Lower leg skin (tissue), 3 donors: Measurements from ENCODE around the gene RSBN1L.

ENCODE experiments used
- POLR2A ChIP-seq, 2 donors: fragments of 450-650 bp; IDR thresholded peaks; one replicate each; pipeline ENCODE4 v1.6.1; 2016 to 2017; ENCODE audit warnings: antibody characterized with exemption in 2 of 2, mild to moderate bottlenecking in 1 of 2, moderate library complexity in 1 of 2
- TF ChIP-seq, protein P1 (sequence below), 3 donors: fragments of 450-650 bp; IDR thresholded peaks; one replicate each; pipeline ENCODE4 v1.5.1; 2016; ENCODE audit warnings: antibody characterized with exemption in 3 of 3, mild to moderate bottlenecking in 3 of 3, moderate library complexity in 2 of 3

DNA sequence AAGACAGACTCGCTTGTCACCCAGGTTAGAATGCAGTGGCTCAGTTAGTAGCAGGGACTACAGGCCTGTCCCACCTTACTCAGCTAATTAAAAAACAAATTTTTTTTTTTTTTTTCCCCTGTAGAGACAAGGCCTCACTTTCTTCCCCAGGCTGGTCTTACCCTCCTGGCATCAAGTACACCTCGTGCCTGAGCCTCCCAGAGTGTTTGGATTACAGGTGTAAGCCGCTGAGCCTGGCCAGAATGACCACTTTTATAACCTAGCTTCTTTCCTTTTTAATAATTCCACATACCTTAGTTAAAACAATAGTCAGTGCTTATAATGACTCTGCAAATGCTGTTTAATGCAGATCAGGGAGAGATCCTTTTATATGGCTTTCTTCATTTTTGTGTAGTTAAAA, 31.3 kb downstream of the RSBN1L start:
- TF ChIP-seq, protein P1, sequence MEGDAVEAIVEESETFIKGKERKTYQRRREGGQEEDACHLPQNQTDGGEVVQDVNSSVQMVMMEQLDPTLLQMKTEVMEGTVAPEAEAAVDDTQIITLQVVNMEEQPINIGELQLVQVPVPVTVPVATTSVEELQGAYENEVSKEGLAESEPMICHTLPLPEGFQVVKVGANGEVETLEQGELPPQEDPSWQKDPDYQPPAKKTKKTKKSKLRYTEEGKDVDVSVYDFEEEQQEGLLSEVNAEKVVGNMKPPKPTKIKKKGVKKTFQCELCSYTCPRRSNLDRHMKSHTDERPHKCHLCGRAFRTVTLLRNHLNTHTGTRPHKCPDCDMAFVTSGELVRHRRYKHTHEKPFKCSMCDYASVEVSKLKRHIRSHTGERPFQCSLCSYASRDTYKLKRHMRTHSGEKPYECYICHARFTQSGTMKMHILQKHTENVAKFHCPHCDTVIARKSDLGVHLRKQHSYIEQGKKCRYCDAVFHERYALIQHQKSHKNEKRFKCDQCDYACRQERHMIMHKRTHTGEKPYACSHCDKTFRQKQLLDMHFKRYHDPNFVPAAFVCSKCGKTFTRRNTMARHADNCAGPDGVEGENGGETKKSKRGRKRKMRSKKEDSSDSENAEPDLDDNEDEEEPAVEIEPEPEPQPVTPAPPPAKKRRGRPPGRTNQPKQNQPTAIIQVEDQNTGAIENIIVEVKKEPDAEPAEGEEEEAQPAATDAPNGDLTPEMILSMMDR (IDR thresholded peaks at IDR 0.05), result no peak
- no peak for TF ChIP-seq POLR2A (IDR thresholded peaks at IDR 0.05)
